ENCODE data around the gene CALML6.

GRCh38 chr1:1893997-1894353 lies 21.1 kb upstream of the CALML6 start:
- TF ChIP-seq POLR2A (IDR thresholded peaks at IDR 0.05) (no peak), CTCF (IDR thresholded peaks at IDR 0.05) (no peak)

All from breast epithelium (tissue), 3 donors.